Fibroblast of skin of abdomen (primary cell): ENCODE data around the gene STK39. TPM values are rescaled to one million over a fixed set of nuclear protein-coding genes. Genes with fewer than 3 reads are reported as not detected.
"Not testable (repeated sequence)": the region's sequence is repeated elsewhere in the genome, so short reads cannot be mapped to it uniquely, and the experiment has no call there.

Experiments used
- DNase-seq: peaks from one replicate; pipeline ENCODE4 v3.0.0-alpha.2; 2013
- polyA plus RNA-seq, 2 experiments: library from polyadenylated mRNA; unstranded; fragments of 120-200 nt; gene quantifications; one replicate each; pipeline ENCODE4 v1.2.1, GENCODE V29; 2013; ENCODE audit not compliant: insufficient read length in 2 of 2

The STK39 gene
- 24.6 TPM for polyA plus RNA-seq (2013, experiment 1 of 2; ENCODE audit: insufficient read length)
- polyA plus RNA-seq (2013, experiment 2 of 2; ENCODE audit: insufficient read length) = 23.9 TPM

GRCh38 chr2:168247341-168248261, at the start of gene STK39:
Gene STK39, minus strand, starts transcription at chr2:168247595. Its CDS starts 160 bp downstream, at chr2:168247435.
- peak; percentile 82 for DNase-seq

GRCh38 chr2:168295051-168295450, 47.7 kb upstream of the STK39 start:
- DNase-seq = no peak

- no peak for DNase-seq
Measured at GRCh38 chr2:168294409-168294808, 47.0 kb upstream of the STK39 start.

- DNase-seq = no peak
Measured at GRCh38 chr2:168293766-168294165, 46.4 kb upstream of the STK39 start.

GRCh38 chr2:168290391-168290790, 43.0 kb upstream of the STK39 start:
- DNase-seq = no peak

GRCh38 chr2:168289880-168290279, 42.5 kb upstream of the STK39 start:
- no peak for DNase-seq

- no peak for DNase-seq
Measured at GRCh38 chr2:168286535-168286934, 39.1 kb upstream of the STK39 start.

- peak; percentile 13 for DNase-seq
Measured at GRCh38 chr2:168278424-168278888, 31.1 kb upstream of the STK39 start.

GRCh38 chr2:168277276-168277675, 29.9 kb upstream of the STK39 start:
- DNase-seq = no peak

- DNase-seq = no peak
Measured at GRCh38 chr2:168272225-168272624, 24.8 kb upstream of the STK39 start.

- not testable (repeated sequence) for DNase-seq
Measured at GRCh38 chr2:168262926-168263325, 15.5 kb upstream of the STK39 start.

GRCh38 chr2:168256448-168256847, 9.1 kb upstream of the STK39 start:
- no peak for DNase-seq

GRCh38 chr2:168255866-168256265, 8.5 kb upstream of the STK39 start:
- DNase-seq = no peak

GRCh38 chr2:168255103-168255502, 7.7 kb upstream of the STK39 start:
- DNase-seq = no peak

- DNase-seq = peak; percentile 46
Measured at GRCh38 chr2:168254158-168254935, 7.0 kb upstream of the STK39 start.

- no peak for DNase-seq
Measured at GRCh38 chr2:168253379-168253778, 6.0 kb upstream of the STK39 start.

GRCh38 chr2:168252976-168253375, 5.6 kb upstream of the STK39 start:
- no peak for DNase-seq

GRCh38 chr2:168246483-168247340, 683 bp downstream of the STK39 start:
- DNase-seq = peak; percentile 70

GRCh38 chr2:168246072-168246482, 1.3 kb downstream of the STK39 start:
- DNase-seq = no peak

- DNase-seq = no peak
Measured at GRCh38 chr2:168245074-168245825, 2.1 kb downstream of the STK39 start.

GRCh38 chr2:168244318-168244717, 3.1 kb downstream of the STK39 start:
- no peak for DNase-seq
